Activated CD4-positive, alpha-beta memory T cell treated with anti-CD3 and anti-CD28 coated beads, Interleukin-2, amount 10 ng/mL, durations not matched to agents 7 days and 5 days (primary cell): ENCODE measurements around the gene USP10. TPM values are rescaled to one million over a fixed set of nuclear protein-coding genes. Genes with fewer than 3 reads are reported as not detected.
A peak's percentile ranks its signal among the peaks of the same experiment; 100 is the strongest.

ENCODE experiments used
- CTCF ChIA-PET: fragments of 350-600 bp; sonication (Branson Sonifier 250); formaldehyde crosslinking; loops from one replicate; lab custom pipeline; 2021; ENCODE audit warnings: antibody characterized with exemption, inconsistent platforms; lab: Charles Lee
- POLR2A ChIA-PET: fragments of 350-600 bp; sonication (Branson Sonifier 250); formaldehyde crosslinking; loops from one replicate; lab custom pipeline; 2021; ENCODE audit warnings: antibody characterized with exemption; lab: Charles Lee
- DNase-seq: peaks from one replicate; pipeline ENCODE4 v3.0.0-alpha.2; 2020
- H3K27ac Mint-ChIP-seq: one replicate; pipeline ENCODE4 v1.8.0; 2021; ENCODE audit warnings: mild to moderate bottlenecking, mixed read lengths
- H3K27me3 Mint-ChIP-seq: one replicate; pipeline ENCODE4 v1.8.0; 2021; ENCODE audit warnings: mixed read lengths
- H3K36me3 Mint-ChIP-seq: one replicate; pipeline ENCODE4 v1.8.0; 2021; ENCODE audit warnings: low read depth, mixed read lengths
- H3K4me1 Mint-ChIP-seq: one replicate; pipeline ENCODE4 v1.8.0; 2021; ENCODE audit warnings: mixed read lengths
- H3K4me3 Mint-ChIP-seq: one replicate; pipeline ENCODE4 v1.8.0; 2021; ENCODE audit warnings: mild to moderate bottlenecking, mixed read lengths
- H3K9me3 Mint-ChIP-seq: one replicate; pipeline ENCODE4 v1.8.0; 2021; ENCODE audit warnings: mixed read lengths
- total RNA-seq, 2 experiments: library from RNA; stranded (reverse); gene quantifications; one replicate each; pipeline ENCODE4 v1.2.3, GENCODE V29; 2021

USP10 gene
- total RNA-seq, 2 experiments from 2014 or later = 92.2 to 94.4 TPM

DNA sequence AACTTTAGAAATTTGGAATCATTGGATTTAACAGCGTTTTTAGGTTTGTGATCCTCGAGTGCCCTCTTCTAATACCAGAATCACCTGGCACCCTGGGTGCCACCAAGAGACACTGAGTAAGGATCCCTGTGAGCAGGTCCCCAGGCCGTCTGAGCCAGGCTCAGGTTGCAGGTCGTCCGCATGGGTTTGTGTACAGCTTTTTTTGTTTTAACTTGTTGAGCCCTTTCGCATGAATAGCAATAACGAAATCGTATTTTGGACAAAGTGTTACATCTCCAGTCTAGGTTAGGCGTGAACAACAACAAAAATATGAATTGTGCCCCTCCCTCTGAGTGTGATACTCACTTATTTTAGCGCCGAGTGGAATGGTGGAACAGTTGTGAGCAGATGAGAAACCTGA is 10.9 kb downstream of the USP10 start:
- H3K9me3 Mint-ChIP-seq = no peaks in the 10 kb centered on the region
- H3K27ac Mint-ChIP-seq = no peak overlapping the region
- no peak for DNase-seq
- ChIA-PET CTCF (interaction anchor here (1.0 to 1.7 kb wide), 2 partner anchors 16 to 28 kb away, joined by 4 to 5 read pairs; no protein-coding TSS in a partner anchor), POLR2A (interaction anchor here (2.0 kb wide), 1 partner anchor 10 kb away, joined by 9 read pairs; no protein-coding TSS in a partner anchor)
- H3K36me3 Mint-ChIP-seq = peaks cover 12% of the 10 kb centered on the region
- no peaks in the 10 kb centered on the region for H3K27me3 Mint-ChIP-seq
- peaks cover 31% of the 10 kb centered on the region for H3K4me1 Mint-ChIP-seq
- no peak overlapping the region for H3K4me3 Mint-ChIP-seq

GRCh38 chr16:84712138-84712671 is 12.4 kb downstream of the USP10 start:
- peaks cover 30% of the 10 kb centered on the region for H3K4me1 Mint-ChIP-seq
- H3K27ac Mint-ChIP-seq = no peak overlapping the region
- ChIA-PET POLR2A (interaction anchor here (1.0 to 2.4 kb wide), 2 partner anchors 11 to 14 kb away, joined by 3 to 10 read pairs; no protein-coding TSS in a partner anchor), CTCF (interaction anchor here (0.5 to 3.6 kb wide), 4 partner anchors 14 to 38 kb away, joined by 3 to 23 read pairs (median 4); no protein-coding TSS in a partner anchor)
- H3K36me3 Mint-ChIP-seq = peaks cover 16% of the 10 kb centered on the region
- no peaks in the 10 kb centered on the region for H3K9me3 Mint-ChIP-seq
- no peaks in the 10 kb centered on the region for H3K27me3 Mint-ChIP-seq
- H3K4me3 Mint-ChIP-seq = no peak overlapping the region
- DNase-seq = no peak

- POLR2A ChIA-PET = interaction anchor here (1.0 to 2.4 kb wide), 3 partner anchors 9 to 13 kb away, joined by 3 to 10 read pairs (median 4); no protein-coding TSS in a partner anchor
- no peaks in the 10 kb centered on the region for H3K9me3 Mint-ChIP-seq
- peaks cover 22% of the 10 kb centered on the region for H3K36me3 Mint-ChIP-seq
- DNase-seq = no peak
- no peaks in the 10 kb centered on the region for H3K27me3 Mint-ChIP-seq
- CTCF ChIA-PET = interaction anchor here (1.5 to 3.6 kb wide), 2 partner anchors 13 to 25 kb away, joined by 3 to 23 read pairs; no protein-coding TSS in a partner anchor
- H3K27ac Mint-ChIP-seq = no peak overlapping the region
- no peak overlapping the region for H3K4me3 Mint-ChIP-seq
- peaks cover 36% of the 10 kb centered on the region for H3K4me1 Mint-ChIP-seq
Measured at GRCh38 chr16:84712801-84713775, 13.3 kb downstream of the USP10 start.

DNA sequence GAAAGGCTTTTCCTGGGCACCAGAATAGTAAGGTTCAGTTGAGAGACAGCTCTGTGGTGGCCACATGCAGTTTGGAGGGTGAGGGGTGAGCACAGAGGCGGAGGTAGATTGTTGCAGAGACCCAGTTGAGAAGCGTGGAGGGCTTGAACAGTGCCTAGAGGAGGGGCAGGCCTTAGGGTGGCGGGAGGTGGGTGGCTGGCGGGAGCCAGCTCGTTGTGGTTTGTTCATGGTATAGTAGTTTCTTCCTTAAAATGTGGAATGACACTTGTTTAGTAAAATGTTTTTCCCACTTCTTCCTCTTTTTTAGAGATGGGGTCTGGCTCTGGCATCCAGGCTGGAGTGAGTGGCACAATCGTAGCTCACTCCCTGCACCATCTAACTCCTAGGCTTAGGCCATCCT is 14.2 kb downstream of the USP10 start:
- H3K4me1 Mint-ChIP-seq = peaks cover 34% of the 10 kb centered on the region
- H3K9me3 Mint-ChIP-seq = no peaks in the 10 kb centered on the region
- DNase-seq = no peak
- ChIA-PET CTCF (interaction anchor here (1.5 to 3.6 kb wide), 2 partner anchors 12 to 24 kb away, joined by 3 to 23 read pairs; no protein-coding TSS in a partner anchor), POLR2A (interaction anchor here (1.2 to 2.4 kb wide), 2 partner anchors 10 to 13 kb away, joined by 4 to 10 read pairs; no protein-coding TSS in a partner anchor)
- no peaks in the 10 kb centered on the region for H3K27me3 Mint-ChIP-seq
- H3K36me3 Mint-ChIP-seq = peaks cover 16% of the 10 kb centered on the region
- no peak overlapping the region for H3K27ac Mint-ChIP-seq
- no peak overlapping the region for H3K4me3 Mint-ChIP-seq

DNA sequence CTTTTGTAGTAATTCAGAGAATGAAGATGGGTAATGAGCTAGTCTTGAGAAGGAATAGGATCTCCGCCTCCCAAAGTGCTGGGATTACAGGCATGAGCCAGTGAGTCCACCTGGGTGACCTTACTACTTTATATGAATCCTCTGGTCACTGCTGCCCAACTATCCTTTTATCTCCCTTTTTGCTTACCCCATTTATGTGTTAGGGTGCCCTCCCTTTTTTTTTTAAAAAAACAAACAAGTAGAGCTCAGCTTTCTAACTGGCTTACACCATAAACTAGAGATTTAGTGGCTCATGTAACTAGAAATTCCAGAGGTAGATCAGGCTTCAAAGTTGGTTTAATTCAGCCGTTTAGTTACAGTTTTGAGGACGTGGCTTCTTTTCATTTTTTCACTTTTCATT is 15.6 kb downstream of the USP10 start:
- Mint-ChIP-seq H3K27ac (no peak overlapping the region), H3K9me3 (no peaks in the 10 kb centered on the region), H3K4me1 (peaks cover 40% of the 10 kb centered on the region), H3K36me3 (peaks cover 20% of the 10 kb centered on the region), H3K27me3 (no peaks in the 10 kb centered on the region), H3K4me3 (no peak overlapping the region)
- DNase-seq = no peak
- ChIA-PET CTCF (interaction anchor here (0.9 to 3.6 kb wide), 4 partner anchors 10 to 93 kb away, joined by 4 to 23 read pairs (median 5); no protein-coding TSS in a partner anchor), POLR2A (interaction anchor here (1.9 kb wide), 1 partner anchor 15 kb away, joined by 6 read pairs; no protein-coding TSS in a partner anchor)

DNA sequence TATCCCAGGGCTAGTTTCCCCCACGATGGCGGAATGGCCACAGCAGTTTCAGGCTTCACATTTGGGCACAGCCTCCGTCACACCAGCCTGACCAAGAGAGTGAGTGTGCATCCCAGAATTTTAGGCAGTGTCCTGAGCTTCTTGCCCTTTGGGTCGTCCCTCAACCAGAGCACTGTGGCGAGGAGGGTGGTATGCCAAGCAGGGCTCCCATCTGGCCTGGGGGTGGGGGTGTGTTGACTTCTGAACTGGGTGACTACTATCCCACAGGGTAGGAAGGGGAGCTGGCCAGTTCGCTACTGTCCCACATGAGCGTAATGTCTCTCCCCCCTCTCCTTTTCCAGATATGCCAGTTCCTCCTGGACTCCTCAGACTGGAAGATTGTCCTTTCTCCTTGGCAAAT is 16.1 kb downstream of the USP10 start:
- peaks cover 19% of the 10 kb centered on the region for H3K36me3 Mint-ChIP-seq
- H3K27me3 Mint-ChIP-seq = no peaks in the 10 kb centered on the region
- POLR2A ChIA-PET = interaction anchor here (1.9 kb wide), 1 partner anchor 15 kb away, joined by 6 read pairs; no protein-coding TSS in a partner anchor
- H3K27ac Mint-ChIP-seq = no peak overlapping the region
- H3K9me3 Mint-ChIP-seq = no peaks in the 10 kb centered on the region
- H3K4me1 Mint-ChIP-seq = peaks cover 38% of the 10 kb centered on the region
- DNase-seq = no peak
- no peak overlapping the region for H3K4me3 Mint-ChIP-seq
- CTCF ChIA-PET = interaction anchor here (1.0 to 3.6 kb wide), 5 partner anchors 10 to 93 kb away, joined by 5 to 23 read pairs (median 5); no protein-coding TSS in a partner anchor

GRCh38 chr16:84716740-84717139 is 16.9 kb downstream of the USP10 start:
- CTCF ChIA-PET = interaction anchor here (0.5 to 1.4 kb wide), 5 partner anchors 10 to 156 kb away, joined by 3 to 6 read pairs (median 4); no protein-coding TSS in a partner anchor
- DNase-seq = no peak
- Mint-ChIP-seq H3K4me1 (peaks cover 39% of the 10 kb centered on the region), H3K9me3 (no peaks in the 10 kb centered on the region), H3K27ac (no peak overlapping the region), H3K27me3 (no peaks in the 10 kb centered on the region), H3K4me3 (no peak overlapping the region), H3K36me3 (peaks cover 18% of the 10 kb centered on the region)
- POLR2A ChIA-PET = interaction anchor here (0.9 to 1.0 kb wide), 2 partner anchors 8 to 211 kb away, joined by 3 read pairs; no protein-coding TSS in a partner anchor

DNA sequence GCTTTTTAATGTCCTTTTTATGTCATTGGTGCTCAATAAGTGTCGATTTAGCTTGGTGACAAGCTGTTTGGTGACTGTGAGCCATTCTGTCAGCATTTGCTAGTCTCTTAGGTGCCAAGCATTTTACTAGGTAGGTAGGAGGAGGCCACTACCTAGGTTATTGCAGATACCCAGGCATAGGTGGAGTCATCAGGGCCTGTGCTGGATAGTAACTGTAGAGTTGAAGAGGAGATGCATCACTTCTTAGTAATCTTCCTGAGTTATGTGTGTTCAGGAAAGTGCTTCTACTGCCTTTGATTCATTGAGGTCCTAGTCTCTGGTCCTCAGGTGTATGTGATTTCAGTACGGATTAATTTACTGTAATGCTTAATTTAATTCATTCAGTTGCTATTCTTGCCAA is 17.7 kb downstream of the USP10 start:
- ChIA-PET CTCF (interaction anchor here (1.3 to 1.4 kb wide), 3 partner anchors 21 to 96 kb away, joined by 3 to 6 read pairs (median 4); no protein-coding TSS in a partner anchor), POLR2A (interaction anchor here (0.9 to 1.0 kb wide), 2 partner anchors 8 to 212 kb away, joined by 3 read pairs; no protein-coding TSS in a partner anchor)
- peak overlapping the region; percentile 11 for H3K27ac Mint-ChIP-seq
- H3K4me1 Mint-ChIP-seq = peaks cover 46% of the 10 kb centered on the region
- no peaks in the 10 kb centered on the region for H3K27me3 Mint-ChIP-seq
- H3K36me3 Mint-ChIP-seq = peaks cover 24% of the 10 kb centered on the region
- H3K9me3 Mint-ChIP-seq = no peaks in the 10 kb centered on the region
- DNase-seq = no peak
- H3K4me3 Mint-ChIP-seq = no peak overlapping the region

- CTCF ChIA-PET = interaction anchor here (0.9 to 2.8 kb wide), 6 partner anchors 19 to 214 kb away, joined by 3 to 13 read pairs (median 4); no protein-coding TSS in a partner anchor
- Mint-ChIP-seq H3K27me3 (no peaks in the 10 kb centered on the region), H3K4me1 (peaks cover 58% of the 10 kb centered on the region), H3K27ac (no peak overlapping the region), H3K9me3 (no peaks in the 10 kb centered on the region), H3K4me3 (no peak overlapping the region), H3K36me3 (peaks cover 24% of the 10 kb centered on the region)
- no peak for DNase-seq
- POLR2A ChIA-PET = interaction anchor here (1.1 to 1.5 kb wide), 2 partner anchors 20 kb away, joined by 4 to 5 read pairs; no protein-coding TSS in a partner anchor
Measured at GRCh38 chr16:84720177-84720579, 20.4 kb downstream of the USP10 start.

GRCh38 chr16:84722068-84722467 is 22.3 kb downstream of the USP10 start:
- peaks cover 70% of the 10 kb centered on the region for H3K4me1 Mint-ChIP-seq
- no peak for DNase-seq
- no peaks in the 10 kb centered on the region for H3K27me3 Mint-ChIP-seq
- CTCF ChIA-PET = interaction anchor here (5.4 to 5.9 kb wide), 2 partner anchors 17 to 49 kb away, joined by 45 to 74 read pairs; no protein-coding TSS in a partner anchor
- POLR2A ChIA-PET = no interaction called here
- peaks cover 20% of the 10 kb centered on the region for H3K36me3 Mint-ChIP-seq
- H3K4me3 Mint-ChIP-seq = no peak overlapping the region
- H3K9me3 Mint-ChIP-seq = no peaks in the 10 kb centered on the region
- no peak overlapping the region for H3K27ac Mint-ChIP-seq

GRCh38 chr16:84723906-84724305 is 24.1 kb downstream of the USP10 start:
- H3K4me3 Mint-ChIP-seq = no peak overlapping the region

More at GRCh38 chr16:84723906-84724305, 24.1 kb downstream of the USP10 start:
- no peaks in the 10 kb centered on the region for H3K27me3 Mint-ChIP-seq
- H3K9me3 Mint-ChIP-seq = no peaks in the 10 kb centered on the region
- DNase-seq = no peak
- H3K36me3 Mint-ChIP-seq = peaks cover 15% of the 10 kb centered on the region
- peaks cover 62% of the 10 kb centered on the region for H3K4me1 Mint-ChIP-seq
- no peak overlapping the region for H3K27ac Mint-ChIP-seq
- CTCF ChIA-PET = interaction anchor here (1.0 to 5.9 kb wide), 9 partner anchors 10 to 217 kb away, joined by 3 to 74 read pairs (median 11); no protein-coding TSS in a partner anchor
- POLR2A ChIA-PET = no interaction called here
